Fibroblast of lung (primary cell): ENCODE data around the gene CLIP1. TPM values are rescaled to one million over a fixed set of nuclear protein-coding genes. Genes with fewer than 3 reads are reported as not detected.
"Not testable (repeated sequence)": the region's sequence is repeated elsewhere in the genome, so short reads cannot be mapped to it uniquely, and the experiment has no call there.

Source experiments
- DNase-seq, 2 donors: peaks; one replicate each; pipeline versions ENCODE4 v3.0.0 to v3.0.0-alpha.2; 2010; ENCODE audit warnings: low read depth in 2 of 2
- H2AFZ ChIP-seq: 2 replicates; pipeline ENCODE4 v1.5.1; 2012; ENCODE audit warnings: low read length, control low read depth, inconsistent platforms
- H3K27ac ChIP-seq: 2 replicates; pipeline ENCODE4 v1.5.1; 2011; ENCODE audit warnings: low read length, control low read depth; ENCODE audit not compliant: insufficient read depth
- H3K27me3 ChIP-seq: 2 replicates; pipeline ENCODE4 v1.5.1; 2011; ENCODE audit warnings: mild to moderate bottlenecking, low read length; ENCODE audit not compliant: control insufficient read depth, insufficient read depth
- H3K36me3 ChIP-seq: 2 replicates; pipeline ENCODE4 v1.5.1; 2011; ENCODE audit warnings: low read length; ENCODE audit not compliant: control insufficient read depth, insufficient read depth
- H3K4me1 ChIP-seq: 2 replicates; pipeline ENCODE4 v1.5.1; 2011; ENCODE audit warnings: low read length; ENCODE audit not compliant: control insufficient read depth, insufficient read depth; ENCODE audit errors: extremely low read depth
- H3K4me2 ChIP-seq: 2 replicates; pipeline ENCODE4 v1.5.1; 2011; ENCODE audit warnings: low read length, control low read depth; ENCODE audit not compliant: insufficient read depth; ENCODE audit errors: extremely low read depth
- H3K4me3 ChIP-seq, 4 experiments: fragments of 200-600 bp in 1 of 4; sonication (generic) in 1 of 4; replicated peaks in 1 of 4; 2 replicates each; pipeline ENCODE4 v1.5.1; 2011 to 2016; ENCODE audit warnings: low read length in 4 of 4, low read depth in 3 of 4, mild to moderate bottlenecking in 3 of 4, control low read depth in 2 of 4, inconsistent platforms in 1 of 4, mixed read lengths in 1 of 4; ENCODE audit not compliant: insufficient read depth in 1 of 4; ENCODE audit errors: control extremely low read depth in 1 of 4
- H3K79me2 ChIP-seq: 2 replicates; pipeline ENCODE4 v1.5.1; 2012; ENCODE audit warnings: mild to moderate bottlenecking, low read length, inconsistent platforms; ENCODE audit not compliant: control insufficient read depth, insufficient read depth
- H3K9ac ChIP-seq: 2 replicates; pipeline ENCODE4 v1.5.1; 2011; ENCODE audit warnings: mild to moderate bottlenecking, low read length, control low read depth; ENCODE audit not compliant: insufficient read depth
- H3K9me3 ChIP-seq: 2 replicates; pipeline ENCODE4 v1.5.1; 2012; ENCODE audit warnings: low read depth, low read length; ENCODE audit not compliant: control insufficient read depth, insufficient read depth
- H4K20me1 ChIP-seq: 2 replicates; pipeline ENCODE4 v1.5.1; 2011; ENCODE audit warnings: low read length; ENCODE audit not compliant: control insufficient read depth, insufficient read depth; ENCODE audit errors: extremely low read depth
- CTCF ChIP-seq, 2 donors: IDR thresholded peaks in 1 of 2; conservative IDR thresholded peaks in 1 of 2; 1 replicate in 1 of 2; 2 replicates in 1 of 2; pipeline ENCODE4 v1.5.1; 2011 to 2012; ENCODE audit warnings: low read length in 2 of 2, control low read depth in 1 of 2, inconsistent platforms in 1 of 2, low read depth in 1 of 2, mild to moderate bottlenecking in 1 of 2
- EZH2 ChIP-seq: IDR thresholded peaks from 2 replicates; pipeline ENCODE4 v1.5.1; 2012; ENCODE audit warnings: low read length, control low read depth, mild to moderate bottlenecking; ENCODE audit errors: missing control alignments
- polyA plus RNA-seq, 2 donors: library from polyadenylated mRNA; depleted of rRNA in 1 of 2; stranded (reverse) in 1 of 2; unstranded in 1 of 2; fragments of >200 nt; gene quantifications; 2 replicates each; pipeline ENCODE4 v1.2.1, GENCODE V29; 2011 to 2012; ENCODE audit warnings: missing spikeins in 1 of 2
- total RNA-seq: library from RNA; depleted of rRNA; stranded (reverse); fragments of >200 nt; gene quantifications from 2 replicates; pipeline ENCODE4 v1.2.1, GENCODE V29; 2014

Gene CLIP1
- total and polyA plus RNA-seq, 2 donors (not counting 1 experiment from before 2014, with no cell fraction given): 75.5 to 147 TPM

GRCh38 chr12:122265476-122265875 is 157.0 kb downstream of the CLIP1 start:
- no peak for DNase-seq

GRCh38 chr12:122260735-122261134 is 161.7 kb downstream of the CLIP1 start:
- H2AFZ ChIP-seq, H3K4me3 ChIP-seq, H3K79me2 ChIP-seq, H3K9ac ChIP-seq, H3K36me3 ChIP-seq, DNase-seq, H3K27me3 ChIP-seq, H3K27ac ChIP-seq, H4K20me1 ChIP-seq, H3K4me1 ChIP-seq, H3K9me3 ChIP-seq, H3K4me2 ChIP-seq: not testable (repeated sequence)

More at GRCh38 chr12:122265476-122265875, 157.0 kb downstream of the CLIP1 start:
- Histone ChIP-seq H3K79me2 (peaks cover 10% of the 10 kb centered on the region), H2AFZ (peak overlapping the region; percentile 92), H3K4me2 (peak overlapping the region; percentile 86), H3K27me3 (no peaks in the 10 kb centered on the region), H3K4me3 (peak overlapping the region; percentile 70 to 99 (median 86)), H3K4me1 (peaks cover 2% of the 10 kb centered on the region), H3K9me3 (no peaks in the 10 kb centered on the region), H4K20me1 (no peaks in the 10 kb centered on the region), H3K36me3 (no peaks in the 10 kb centered on the region), H3K9ac (peak overlapping the region; percentile 0), H3K27ac (peak overlapping the region; percentile 62)
- TF ChIP-seq CTCF (conservative IDR thresholded peaks at IDR 0.05 in 1 of 2, IDR thresholded peaks at IDR 0.05 in 1 of 2; ENCODE audit: low read depth in 1 of 2, low read length in 2 of 2) (no peak), EZH2 (no peak)

GRCh38 chr12:122258939-122259338 is 163.5 kb downstream of the CLIP1 start:
- H3K9ac ChIP-seq, H3K4me1 ChIP-seq, H3K79me2 ChIP-seq, H3K4me3 ChIP-seq, H3K27ac ChIP-seq, H3K4me2 ChIP-seq, H3K36me3 ChIP-seq, H3K9me3 ChIP-seq, DNase-seq, H2AFZ ChIP-seq, H3K27me3 ChIP-seq, H4K20me1 ChIP-seq: not testable (repeated sequence)

- H3K4me2 ChIP-seq, H3K4me1 ChIP-seq, H4K20me1 ChIP-seq, H3K79me2 ChIP-seq, DNase-seq, H3K27ac ChIP-seq, H2AFZ ChIP-seq, H3K36me3 ChIP-seq, H3K4me3 ChIP-seq, H3K9ac ChIP-seq, H3K9me3 ChIP-seq, H3K27me3 ChIP-seq: not testable (repeated sequence)
These were observed 164.0 kb downstream of the CLIP1 start for GRCh38 chr12:122258462-122258861.
